GM18507 (cell line): ENCODE measurements around the gene OTUD1.

Experiments used
- DNase-seq: peaks from one replicate; pipeline ENCODE4 v3.0.0; 2011; ENCODE audit warnings: low read depth; ENCODE audit not compliant: insufficient read length; ENCODE audit errors: extremely low spot score
- FAIRE-seq: peaks from 2 replicates; lab custom pipeline; 2011; peaks lifted over from hg19 to GRCh38; lab: Jason Lieb, UNC

Gene OTUD1

GRCh38 chr10:23419201-23419600 is 19.7 kb upstream of the OTUD1 start:
- FAIRE-seq (no peak), DNase-seq (no peak)

GRCh38 chr10:23419655-23420329 is 19.1 kb upstream of the OTUD1 start:
- FAIRE-seq (no peak), DNase-seq (no peak)

DNA sequence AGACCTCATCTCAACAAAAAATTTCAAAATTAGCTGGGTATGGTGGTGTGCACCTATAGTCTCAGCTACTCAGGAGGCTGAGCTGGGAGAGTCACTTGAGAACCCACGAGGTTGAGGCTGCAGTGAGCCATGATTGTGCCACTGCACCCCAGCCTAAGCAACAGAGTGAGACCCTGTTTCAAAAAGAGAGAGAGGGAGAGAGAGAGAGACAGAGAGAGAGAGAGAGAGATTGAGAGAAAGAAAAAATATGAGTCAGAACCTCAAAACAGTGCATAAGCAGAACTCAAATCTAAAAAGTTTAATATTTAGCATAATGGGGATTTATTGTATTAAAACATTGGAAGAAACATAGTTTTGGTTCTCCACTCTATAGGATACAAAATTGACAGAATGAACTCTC is 17.5 kb upstream of the OTUD1 start:
- DNase-seq, result no peak
- FAIRE-seq, result no peak

DNA sequence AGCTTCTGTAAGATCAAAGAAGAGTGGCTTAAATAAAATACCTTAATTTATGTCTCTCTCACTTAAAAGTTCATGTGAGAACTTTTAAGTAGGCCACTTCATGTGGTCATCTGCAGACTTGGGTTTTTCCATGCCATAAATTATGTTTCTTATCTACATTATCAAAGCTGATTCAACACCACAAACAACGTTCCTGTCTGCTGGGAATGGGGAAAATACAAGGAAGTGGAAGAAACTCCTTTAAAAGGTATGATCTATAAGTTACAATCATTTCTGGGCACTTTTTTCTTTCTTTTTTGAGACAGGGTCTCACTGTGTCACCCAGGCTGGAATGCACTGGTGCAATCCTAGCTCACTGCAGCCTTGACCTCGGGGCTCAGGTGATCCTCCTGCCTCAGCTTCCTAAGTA is 16.9 kb upstream of the OTUD1 start:
- DNase-seq (no peak), FAIRE-seq (no peak)

- DNase-seq (no peak), FAIRE-seq (no peak)
Measured at GRCh38 chr10:23432166-23432565, 6.7 kb upstream of the OTUD1 start.

GRCh38 chr10:23432639-23433038 is 6.2 kb upstream of the OTUD1 start:
- DNase-seq (no peak), FAIRE-seq (no peak)

DNA sequence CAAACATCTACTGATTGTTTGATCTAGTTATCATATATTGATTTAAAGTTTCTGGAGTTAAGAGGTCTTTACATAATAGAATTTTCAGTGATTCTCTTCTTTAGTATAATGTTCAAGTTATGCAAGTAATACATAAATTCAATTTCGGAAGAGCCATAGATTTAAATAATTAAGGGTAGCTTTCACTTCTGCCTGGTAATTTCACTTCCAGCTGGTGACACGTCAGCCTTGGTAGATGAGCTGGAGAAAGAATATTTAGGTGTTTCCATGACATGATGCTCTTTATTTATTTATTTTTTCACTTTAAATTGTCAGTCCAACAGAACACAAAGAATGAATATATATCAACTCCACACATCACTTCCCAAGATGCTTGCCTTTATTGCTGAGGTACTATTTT is 5.2 kb upstream of the OTUD1 start:
- no peak for FAIRE-seq
- DNase-seq, result no peak

- DNase-seq, result no peak
- no peak for FAIRE-seq
Measured at GRCh38 chr10:23435378-23435777, 3.5 kb upstream of the OTUD1 start.

GRCh38 chr10:23436983-23437382 is 1.9 kb upstream of the OTUD1 start:
- DNase-seq, result no peak
- no peak for FAIRE-seq

GRCh38 chr10:23437963-23438546 is 820 bp upstream of the OTUD1 start:
- no peak for DNase-seq
- no peak for FAIRE-seq

GRCh38 chr10:23439452-23439960 is 631 bp downstream of the OTUD1 start:
- no peak for DNase-seq

DNA sequence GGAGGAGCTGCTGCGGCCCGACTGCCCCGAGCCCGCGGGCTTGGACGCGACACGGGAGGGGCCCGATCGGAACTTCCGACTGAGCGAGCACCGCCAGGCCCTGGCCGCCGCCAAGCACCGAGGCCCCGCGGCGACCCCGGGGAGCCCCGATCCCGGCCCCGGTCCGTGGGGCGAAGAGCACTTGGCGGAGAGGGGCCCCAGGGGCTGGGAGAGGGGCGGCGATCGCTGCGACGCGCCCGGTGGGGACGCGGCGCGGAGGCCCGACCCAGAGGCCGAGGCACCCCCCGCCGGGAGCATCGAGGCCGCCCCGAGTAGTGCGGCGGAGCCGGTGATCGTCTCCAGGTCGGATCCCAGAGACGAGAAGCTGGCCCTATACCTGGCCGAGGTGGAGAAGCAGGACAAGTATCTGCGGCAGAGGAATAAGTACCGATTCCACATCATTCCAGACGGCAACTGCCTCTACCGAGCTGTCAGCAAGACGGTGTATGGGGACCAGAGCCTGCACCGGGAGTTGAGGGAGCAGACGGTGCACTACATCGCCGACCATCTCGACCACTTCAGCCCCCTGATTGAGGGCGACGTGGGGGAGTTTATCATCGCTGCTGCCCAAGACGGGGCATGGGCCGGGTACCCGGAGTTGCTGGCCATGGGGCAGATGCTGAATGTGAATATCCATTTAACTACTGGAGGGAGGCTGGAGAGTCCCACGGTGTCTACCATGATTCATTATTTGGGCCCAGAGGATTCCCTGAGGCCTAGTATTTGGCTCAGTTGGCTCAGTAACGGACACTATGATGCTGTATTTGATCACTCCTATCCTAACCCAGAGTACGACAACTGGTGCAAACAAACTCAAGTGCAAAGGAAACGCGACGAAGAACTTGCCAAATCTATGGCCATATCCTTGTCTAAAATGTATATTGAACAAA is 1.4 kb downstream of the OTUD1 start:
- peak; percentile 58 for FAIRE-seq
- DNase-seq, result no peak

More at GRCh38 chr10:23439452-23439960, 631 bp downstream of the OTUD1 start:
- FAIRE-seq, result no peak

DNA sequence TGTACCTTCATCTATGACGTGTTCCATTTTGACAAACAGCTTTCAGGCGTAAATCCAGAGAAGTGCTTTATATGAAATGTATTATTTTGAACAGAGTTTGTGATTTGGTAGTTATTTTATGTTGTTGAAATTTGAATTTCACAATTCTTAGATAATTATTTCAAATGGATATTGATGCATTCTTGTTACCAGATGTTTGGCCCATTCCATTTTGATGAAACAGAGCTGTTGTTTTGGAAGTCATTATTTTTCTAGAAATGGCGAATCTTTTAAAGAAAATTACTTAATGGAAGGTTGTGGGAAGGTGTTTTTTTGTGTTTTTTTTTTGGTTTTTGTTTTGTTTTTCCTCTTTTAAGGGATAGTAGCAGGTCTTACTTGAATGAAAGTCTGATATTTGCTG is 2.4 kb downstream of the OTUD1 start:
- no peak for DNase-seq
- FAIRE-seq, result no peak

- FAIRE-seq (no peak), DNase-seq (no peak)
Measured at GRCh38 chr10:23442936-23443335, 4.1 kb downstream of the OTUD1 start.

GRCh38 chr10:23445591-23445990 is 6.7 kb downstream of the OTUD1 start:
- no peak for FAIRE-seq
- DNase-seq, result no peak

DNA sequence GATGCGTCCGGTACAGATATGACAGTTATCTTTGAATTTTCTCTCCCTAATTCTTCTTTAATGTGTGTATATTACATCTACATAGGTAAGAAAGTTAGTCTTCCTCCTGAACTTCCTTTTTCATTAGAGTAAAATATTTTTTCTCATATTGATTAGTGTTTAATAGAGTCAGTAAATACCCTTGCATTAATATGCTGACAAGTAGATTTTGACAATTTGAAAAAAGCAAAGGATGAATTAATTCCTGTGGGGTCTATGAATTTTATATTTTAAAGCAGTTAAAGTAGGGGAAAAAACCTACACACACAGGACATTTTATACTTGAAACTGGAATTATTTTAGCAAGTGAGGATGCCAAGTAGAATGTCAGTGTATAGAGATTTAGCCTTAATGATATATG is 9.4 kb downstream of the OTUD1 start:
- no peak for FAIRE-seq
- no peak for DNase-seq

- DNase-seq, result peak; percentile 40
- FAIRE-seq, result peak; percentile 94
Measured at GRCh38 chr10:23448802-23449570, 10.1 kb downstream of the OTUD1 start.

GRCh38 chr10:23452033-23452655 is 13.3 kb downstream of the OTUD1 start:
- FAIRE-seq (no peak), DNase-seq (no peak)

GRCh38 chr10:23453465-23453864 is 14.6 kb downstream of the OTUD1 start:
- peak; percentile 18 for FAIRE-seq
- DNase-seq, result no peak
